ENCODE results near the gene PAK5.

PAK5 gene

DNA sequence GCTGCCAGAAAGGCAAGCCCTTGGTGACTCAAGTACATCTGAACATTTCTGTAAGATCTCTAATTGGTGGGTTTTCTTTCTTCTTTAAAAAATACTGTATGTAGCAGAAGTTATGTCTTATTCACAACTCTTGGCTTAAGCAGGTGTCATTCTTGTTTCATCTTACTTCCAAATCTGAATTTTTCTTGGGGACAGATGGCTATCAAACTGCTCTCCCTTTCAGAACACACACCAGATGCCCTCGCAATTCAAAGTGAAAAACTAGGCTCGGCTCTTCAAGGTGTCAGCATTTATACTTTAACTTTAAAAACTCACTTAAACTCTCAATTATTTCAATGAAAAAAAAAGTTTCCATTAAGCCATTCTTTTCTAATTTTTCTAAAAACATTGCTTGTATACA is 49.7 kb downstream of the PAK5 start:
- no peak for TF ChIP-seq CTCF (IDR thresholded peaks at IDR 0.05)

DNA sequence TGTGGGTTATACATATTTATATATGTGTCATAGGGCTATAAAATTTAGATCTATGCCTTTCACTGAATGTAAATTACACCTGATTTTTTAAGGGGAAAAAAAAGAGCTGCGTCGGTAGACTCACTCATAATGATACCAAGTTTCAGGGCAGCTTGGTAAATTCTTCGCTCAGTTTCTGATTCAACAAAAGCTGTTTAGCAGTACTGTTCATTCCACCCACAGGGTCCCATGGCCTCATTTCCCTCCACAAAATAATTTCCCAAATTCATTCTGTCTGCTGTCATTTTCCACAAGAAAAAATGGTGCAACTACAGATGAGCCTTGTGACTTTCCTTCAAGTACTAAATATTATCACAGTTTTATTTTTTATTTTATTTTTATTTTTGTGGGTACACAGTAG is 63.7 kb downstream of the PAK5 start:
- no peak for TF ChIP-seq CTCF (IDR thresholded peaks at IDR 0.05)

- TF ChIP-seq CTCF (IDR thresholded peaks at IDR 0.05) = no peak
These were observed 68.9 kb downstream of the PAK5 start for GRCh38 chr20:9769954-9770353.

DNA sequence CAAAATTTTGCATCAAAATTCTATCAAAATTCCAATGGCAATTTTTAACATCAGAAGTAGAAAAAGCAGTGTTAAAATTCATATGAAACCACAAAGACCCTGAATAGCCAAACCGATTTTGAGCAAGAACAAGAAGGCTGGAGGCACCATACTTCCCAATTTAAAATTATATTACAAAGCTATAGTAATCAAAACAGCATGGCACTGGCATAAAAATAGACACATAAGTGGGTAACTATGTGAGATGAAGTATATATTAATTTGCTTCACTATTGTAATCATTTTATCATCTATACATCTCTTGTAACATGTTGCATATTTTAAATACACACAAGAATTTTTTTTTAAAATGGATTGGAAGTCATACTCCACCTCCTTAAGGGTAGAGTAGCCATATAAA is 77.4 kb downstream of the PAK5 start:
- TF ChIP-seq CTCF (IDR thresholded peaks at IDR 0.05) = no peak

GRCh38 chr20:9759392-9759791 is 79.5 kb downstream of the PAK5 start:
- no peak for TF ChIP-seq CTCF (IDR thresholded peaks at IDR 0.05)

DNA sequence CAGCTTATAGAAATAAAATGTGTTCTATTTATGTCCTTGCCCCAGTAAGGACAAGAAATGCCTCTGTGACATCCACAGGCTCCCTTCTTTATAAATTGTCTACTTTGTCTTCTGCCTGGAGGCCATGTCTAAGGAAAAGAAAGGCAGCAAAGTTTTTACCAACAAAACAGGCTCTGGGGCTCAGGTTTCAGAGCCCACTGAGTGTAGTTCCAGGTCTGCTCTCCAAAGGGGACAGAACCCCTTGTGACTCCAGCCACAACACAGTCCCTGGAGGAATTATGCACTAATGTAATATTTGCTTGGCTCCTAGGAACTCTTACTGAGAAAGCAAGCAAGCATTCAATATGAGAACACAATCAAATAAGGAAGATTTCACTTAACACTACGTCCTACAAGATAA is 80.1 kb downstream of the PAK5 start:
- no peak for TF ChIP-seq CTCF (IDR thresholded peaks at IDR 0.05)

GRCh38 chr20:9756660-9757059 is 82.2 kb downstream of the PAK5 start:
- TF ChIP-seq CTCF (IDR thresholded peaks at IDR 0.05) = no peak

- no peak for TF ChIP-seq CTCF (IDR thresholded peaks at IDR 0.05)
These were observed 83.6 kb downstream of the PAK5 start for GRCh38 chr20:9755301-9755700.

Measured in LNCAP (cell line).